ENCODE measurements around the gene PKLR. TPM values are rescaled to one million over a fixed set of nuclear protein-coding genes. Genes with fewer than 3 reads are reported as not detected.
"Not testable (repeated sequence)": the region's sequence is repeated elsewhere in the genome, so short reads cannot be mapped to it uniquely, and the experiment has no call there.

PKLR gene
- not detected in 2 replicates for polyA plus RNA-seq (2011; rRNA removed)
- polyA minus RNA-seq (2011; rRNA and poly(A)+ RNA removed) = not detected in 2 replicates

DNA sequence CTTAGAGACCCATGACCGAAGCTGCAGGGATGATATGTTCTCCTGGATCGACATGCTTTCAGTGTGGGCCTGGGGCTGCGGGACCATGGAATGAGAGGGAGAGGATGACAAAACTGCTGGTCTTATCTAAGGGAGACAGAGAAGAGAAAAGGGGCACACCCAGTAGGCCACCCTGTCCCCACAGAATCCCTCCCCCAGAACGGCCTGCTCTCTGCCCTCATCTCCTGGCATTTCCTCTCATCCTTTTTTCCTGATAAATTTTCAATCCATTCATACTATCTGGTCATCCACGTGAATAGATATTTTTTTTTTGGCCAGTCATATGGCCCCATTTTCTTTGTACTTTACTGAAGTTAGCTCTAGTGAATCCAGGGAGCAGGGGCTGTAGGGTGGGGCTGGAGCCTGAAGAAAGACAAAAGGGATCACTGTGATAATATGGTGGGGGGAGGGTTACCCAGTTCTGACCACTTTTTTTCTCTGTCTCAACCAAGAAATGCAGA lies at the start of gene PKLR:
PKLR (minus strand) TSS at position 97 of the 500 bp plus-strand sequence; CDS start at position 54, 43 bp downstream.
- POLR2A ChIA-PET = no interaction called here
- H3K27me3 ChIP-seq (ENCODE audit: control insufficient read depth, insufficient read depth, low read length) = peaks cover 18% of the 10 kb centered on the region
- TF ChIP-seq, protein P1, sequence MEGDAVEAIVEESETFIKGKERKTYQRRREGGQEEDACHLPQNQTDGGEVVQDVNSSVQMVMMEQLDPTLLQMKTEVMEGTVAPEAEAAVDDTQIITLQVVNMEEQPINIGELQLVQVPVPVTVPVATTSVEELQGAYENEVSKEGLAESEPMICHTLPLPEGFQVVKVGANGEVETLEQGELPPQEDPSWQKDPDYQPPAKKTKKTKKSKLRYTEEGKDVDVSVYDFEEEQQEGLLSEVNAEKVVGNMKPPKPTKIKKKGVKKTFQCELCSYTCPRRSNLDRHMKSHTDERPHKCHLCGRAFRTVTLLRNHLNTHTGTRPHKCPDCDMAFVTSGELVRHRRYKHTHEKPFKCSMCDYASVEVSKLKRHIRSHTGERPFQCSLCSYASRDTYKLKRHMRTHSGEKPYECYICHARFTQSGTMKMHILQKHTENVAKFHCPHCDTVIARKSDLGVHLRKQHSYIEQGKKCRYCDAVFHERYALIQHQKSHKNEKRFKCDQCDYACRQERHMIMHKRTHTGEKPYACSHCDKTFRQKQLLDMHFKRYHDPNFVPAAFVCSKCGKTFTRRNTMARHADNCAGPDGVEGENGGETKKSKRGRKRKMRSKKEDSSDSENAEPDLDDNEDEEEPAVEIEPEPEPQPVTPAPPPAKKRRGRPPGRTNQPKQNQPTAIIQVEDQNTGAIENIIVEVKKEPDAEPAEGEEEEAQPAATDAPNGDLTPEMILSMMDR (IDR thresholded peaks at IDR 0.05; ENCODE audit: low read depth, low read length) = no peak

DNA sequence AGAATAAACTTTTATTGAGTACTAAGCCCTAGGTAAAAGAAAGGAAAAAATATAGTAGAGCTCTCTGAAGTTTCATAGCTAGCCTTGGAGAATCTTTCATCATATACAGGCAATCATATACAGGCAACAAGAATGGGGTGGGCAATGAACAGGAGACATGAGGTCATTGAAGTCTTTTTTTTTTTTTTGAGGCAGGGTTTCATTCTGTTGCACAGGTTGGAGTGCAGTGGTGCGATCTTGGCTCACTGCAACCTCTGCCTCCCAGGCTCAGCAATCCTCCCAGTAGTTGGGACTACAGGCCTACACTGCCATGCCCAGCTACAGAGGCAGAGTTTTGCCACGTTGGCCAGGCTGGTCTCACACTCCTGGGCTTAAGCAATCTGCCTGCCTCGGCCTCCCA lies 41.6 kb upstream of the PKLR start:
- Histone ChIP-seq H3K4me3 (ENCODE audit: low read depth, low read length) (no peak overlapping the region), H3K27ac (ENCODE audit: low read depth, low read length) (no peak overlapping the region), H3K9me3 (ENCODE audit: control insufficient read depth, insufficient read depth, low read length) (no peaks in the 10 kb centered on the region), H3K27me3 (ENCODE audit: control insufficient read depth, insufficient read depth, low read length) (no peaks in the 10 kb centered on the region)
- ChIA-PET CTCF (interaction anchor here (0.9 kb wide), 1 partner anchor 21 kb away, joined by 5 read pairs; no protein-coding TSS in a partner anchor), POLR2A (no interaction called here)
- no peak for DNase-seq (ENCODE audit: low read depth, low spot score)
- TF ChIP-seq, protein P1 (IDR thresholded peaks at IDR 0.05; ENCODE audit: low read depth, low read length) = no peak

More for the DNA sequence above, at the start of gene PKLR:
- CTCF ChIA-PET = interaction anchor here (1.1 kb wide), 1 partner anchor 51 kb away, joined by 3 read pairs; no protein-coding TSS in a partner anchor
- Histone ChIP-seq H3K4me3 (ENCODE audit: low read depth, low read length) (no peak within 1 kb of the TSS), H3K9me3 (ENCODE audit: control insufficient read depth, insufficient read depth, low read length) (no peaks in the 10 kb centered on the region), H3K27ac (ENCODE audit: low read depth, low read length) (no peak within 1 kb of the TSS)
- no peak for DNase-seq (ENCODE audit: low read depth, low spot score)

DNA sequence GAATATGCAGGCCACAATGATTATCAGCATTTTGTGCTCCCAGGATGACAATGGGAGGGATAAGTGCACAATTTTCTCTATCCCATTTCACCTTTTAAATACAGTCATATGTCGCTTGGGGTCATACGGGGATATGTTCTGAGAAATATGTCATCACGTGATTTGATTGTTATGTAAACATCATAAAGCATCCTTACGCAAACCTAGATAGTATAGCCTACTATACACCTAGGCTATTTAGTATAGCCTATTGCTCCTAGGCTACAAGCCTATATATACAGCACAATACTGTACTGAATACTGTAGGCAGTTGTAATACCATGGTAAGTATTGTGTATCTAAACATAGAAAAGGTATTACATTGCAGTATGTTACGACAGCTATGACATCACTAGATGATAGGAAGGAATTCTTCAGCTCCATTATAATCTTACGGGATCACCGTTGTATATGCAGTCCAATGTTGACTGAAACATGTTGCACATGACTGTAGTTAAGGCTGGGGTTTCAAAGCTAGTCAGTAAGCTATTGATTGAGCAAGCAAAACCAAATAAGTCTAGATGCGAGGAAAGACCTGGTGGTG lies 38.4 kb upstream of the PKLR start:
- TF ChIP-seq, protein P1 (IDR thresholded peaks at IDR 0.05; ENCODE audit: low read depth, low read length) = no peak
- Histone ChIP-seq H3K27ac (ENCODE audit: low read depth, low read length) (no peak overlapping the region), H3K27me3 (ENCODE audit: control insufficient read depth, insufficient read depth, low read length) (no peaks in the 10 kb centered on the region), H3K4me3 (ENCODE audit: low read depth, low read length) (no peak overlapping the region), H3K9me3 (ENCODE audit: control insufficient read depth, insufficient read depth, low read length) (no peaks in the 10 kb centered on the region)
- CTCF ChIA-PET = interaction anchor here (2.3 kb wide), 1 partner anchor 89 kb away, joined by 12 read pairs; no protein-coding TSS in a partner anchor
- DNase-seq (ENCODE audit: low read depth, low spot score) = no peak
- POLR2A ChIA-PET = no interaction called here

DNA sequence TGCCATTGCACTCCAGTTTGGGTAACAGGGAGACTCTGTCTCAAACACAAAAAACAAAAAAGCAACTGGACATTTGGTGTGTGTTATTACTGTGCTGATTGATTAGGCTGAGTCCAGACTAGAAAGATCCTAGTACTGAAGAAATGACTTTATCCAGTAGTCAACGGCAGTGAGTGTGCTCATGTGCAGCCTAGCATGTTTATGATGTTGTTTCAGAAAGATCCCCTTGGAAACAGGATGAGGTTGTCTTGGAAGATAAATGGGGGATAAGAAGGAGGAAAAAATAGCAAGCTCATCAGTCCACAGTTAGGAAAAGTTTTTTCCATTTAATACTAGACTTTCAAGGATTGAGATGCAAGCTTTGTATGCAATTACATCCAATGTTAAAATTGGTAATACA lies 33.7 kb upstream of the PKLR start:
- ChIA-PET CTCF (interaction anchor here (0.9 to 2.3 kb wide), 4 partner anchors 12 to 340 kb away, joined by 3 to 8 read pairs (median 5); no protein-coding TSS in a partner anchor), POLR2A (no interaction called here)
- no peak for DNase-seq (ENCODE audit: low read depth, low spot score)
- TF ChIP-seq, protein P1 (IDR thresholded peaks at IDR 0.05; ENCODE audit: low read depth, low read length) = no peak
- no peaks in the 10 kb centered on the region for H3K27me3 ChIP-seq (ENCODE audit: control insufficient read depth, insufficient read depth, low read length)
- no peaks in the 10 kb centered on the region for H3K9me3 ChIP-seq (ENCODE audit: control insufficient read depth, insufficient read depth, low read length)
- H3K27ac ChIP-seq (ENCODE audit: low read depth, low read length) = no peak overlapping the region
- no peak overlapping the region for H3K4me3 ChIP-seq (ENCODE audit: low read depth, low read length)

DNA sequence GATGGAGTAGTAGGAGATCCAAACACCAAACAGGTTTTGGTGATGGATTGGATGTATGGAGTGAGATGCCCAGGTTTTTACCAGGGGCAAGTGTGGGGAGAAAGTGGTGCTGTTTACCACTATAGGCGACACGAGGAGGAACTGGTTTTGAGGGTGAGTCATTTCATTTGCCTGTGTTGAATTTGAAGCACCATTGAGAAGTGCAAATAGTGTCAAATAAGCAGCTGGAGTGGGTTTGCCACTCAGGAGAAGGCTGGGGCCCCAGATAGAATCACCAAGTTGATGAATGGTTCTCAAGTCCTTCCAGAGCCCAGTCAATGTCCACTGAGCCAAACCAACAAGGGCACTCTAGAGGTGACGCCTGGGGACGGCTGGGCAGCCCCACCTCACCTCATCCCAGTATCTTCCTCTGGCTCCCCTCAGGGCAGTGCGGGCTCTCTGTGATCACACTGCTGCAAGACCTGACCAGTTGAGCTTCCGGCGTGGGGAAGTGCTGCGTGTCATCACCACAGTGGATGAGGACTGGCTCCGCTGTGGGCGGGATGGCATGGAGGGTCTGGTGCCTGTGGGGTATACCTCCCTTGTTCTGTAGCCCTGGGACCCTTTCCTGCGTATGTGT lies 28.9 kb upstream of the PKLR start:
- ChIA-PET POLR2A (interaction anchor here (0.5 kb wide), 1 partner anchor 14 kb away, joined by 3 read pairs; no protein-coding TSS in a partner anchor), CTCF (no interaction called here)
- Histone ChIP-seq H3K27me3 (ENCODE audit: control insufficient read depth, insufficient read depth, low read length) (no peaks in the 10 kb centered on the region), H3K27ac (ENCODE audit: low read depth, low read length) (no peak overlapping the region), H3K9me3 (ENCODE audit: control insufficient read depth, insufficient read depth, low read length) (no peaks in the 10 kb centered on the region), H3K4me3 (ENCODE audit: low read depth, low read length) (no peak overlapping the region)
- no peak for DNase-seq (ENCODE audit: low read depth, low spot score)
- TF ChIP-seq, protein P1 (IDR thresholded peaks at IDR 0.05; ENCODE audit: low read depth, low read length) = no peak

DNA sequence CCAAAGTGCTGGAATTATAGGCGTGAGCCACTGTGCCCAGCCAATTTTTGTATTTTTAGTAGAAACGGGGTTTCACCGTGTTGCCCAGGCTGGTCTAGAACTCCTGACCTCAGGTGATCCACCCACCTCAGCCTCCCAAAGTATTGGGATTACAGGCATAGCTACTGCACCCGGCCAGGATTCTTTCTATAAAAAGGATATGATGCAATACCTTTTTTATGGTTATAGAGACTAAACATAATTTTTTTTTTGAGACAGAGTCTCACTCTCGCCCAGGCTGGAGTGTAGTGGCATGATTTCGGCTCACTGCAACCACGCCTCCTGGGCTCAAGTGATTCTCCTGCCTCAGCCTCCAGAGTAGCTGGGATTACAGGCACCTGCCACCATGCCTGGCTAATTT lies 27.6 kb upstream of the PKLR start:
- DNase-seq (ENCODE audit: low read depth, low spot score); H3K27me3 ChIP-seq (ENCODE audit: control insufficient read depth, insufficient read depth, low read length); POLR2A ChIA-PET; H3K9me3 ChIP-seq (ENCODE audit: control insufficient read depth, insufficient read depth, low read length); H3K4me3 ChIP-seq (ENCODE audit: low read depth, low read length); H3K27ac ChIP-seq (ENCODE audit: low read depth, low read length): not testable (repeated sequence)
- CTCF ChIA-PET = interaction anchor here (1.6 kb wide), 1 partner anchor 79 kb away, joined by 4 read pairs; no protein-coding TSS in a partner anchor
